Measurements from ENCODE around the gene ANHX.
A peak's percentile ranks its signal among the peaks of the same experiment; 100 is the strongest.

ANHX gene

DNA sequence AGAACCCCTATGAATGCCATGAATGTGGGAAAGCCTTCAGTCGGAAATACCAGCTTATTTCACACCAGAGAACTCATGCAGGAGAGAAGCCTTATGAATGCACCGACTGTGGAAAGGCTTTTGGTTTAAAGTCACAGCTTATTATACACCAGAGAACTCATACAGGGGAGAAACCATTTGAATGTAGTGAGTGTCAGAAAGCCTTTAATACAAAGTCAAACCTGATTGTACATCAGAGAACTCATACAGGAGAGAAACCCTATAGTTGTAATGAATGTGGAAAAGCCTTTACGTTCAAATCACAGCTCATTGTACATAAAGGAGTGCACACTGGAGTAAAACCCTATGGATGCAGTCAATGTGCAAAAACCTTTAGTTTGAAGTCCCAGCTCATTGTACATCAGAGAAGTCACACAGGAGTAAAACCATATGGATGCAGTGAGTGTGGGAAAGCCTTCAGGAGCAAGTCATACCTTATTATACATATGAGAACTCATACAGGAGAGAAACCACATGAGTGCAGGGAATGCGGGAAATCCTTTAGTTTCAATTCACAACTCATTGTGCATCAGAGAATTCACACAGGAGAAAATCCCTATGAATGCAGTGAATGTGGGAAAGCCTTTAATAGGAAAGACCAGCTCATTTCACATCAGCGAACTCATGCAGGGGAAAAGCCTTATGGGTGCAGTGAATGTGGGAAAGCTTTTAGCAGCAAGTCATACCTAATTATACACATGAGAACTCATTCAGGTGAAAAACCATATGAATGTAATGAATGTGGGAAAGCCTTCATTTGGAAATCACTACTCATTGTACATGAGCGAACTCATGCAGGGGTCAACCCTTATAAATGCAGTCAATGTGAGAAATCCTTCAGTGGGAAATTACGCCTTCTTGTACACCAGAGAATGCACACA, 32.1 kb downstream of the ANHX start:
- no peak for DNase-seq (ENCODE audit: low read depth in 2 of 2, low spot score in 1 of 2)

DNA sequence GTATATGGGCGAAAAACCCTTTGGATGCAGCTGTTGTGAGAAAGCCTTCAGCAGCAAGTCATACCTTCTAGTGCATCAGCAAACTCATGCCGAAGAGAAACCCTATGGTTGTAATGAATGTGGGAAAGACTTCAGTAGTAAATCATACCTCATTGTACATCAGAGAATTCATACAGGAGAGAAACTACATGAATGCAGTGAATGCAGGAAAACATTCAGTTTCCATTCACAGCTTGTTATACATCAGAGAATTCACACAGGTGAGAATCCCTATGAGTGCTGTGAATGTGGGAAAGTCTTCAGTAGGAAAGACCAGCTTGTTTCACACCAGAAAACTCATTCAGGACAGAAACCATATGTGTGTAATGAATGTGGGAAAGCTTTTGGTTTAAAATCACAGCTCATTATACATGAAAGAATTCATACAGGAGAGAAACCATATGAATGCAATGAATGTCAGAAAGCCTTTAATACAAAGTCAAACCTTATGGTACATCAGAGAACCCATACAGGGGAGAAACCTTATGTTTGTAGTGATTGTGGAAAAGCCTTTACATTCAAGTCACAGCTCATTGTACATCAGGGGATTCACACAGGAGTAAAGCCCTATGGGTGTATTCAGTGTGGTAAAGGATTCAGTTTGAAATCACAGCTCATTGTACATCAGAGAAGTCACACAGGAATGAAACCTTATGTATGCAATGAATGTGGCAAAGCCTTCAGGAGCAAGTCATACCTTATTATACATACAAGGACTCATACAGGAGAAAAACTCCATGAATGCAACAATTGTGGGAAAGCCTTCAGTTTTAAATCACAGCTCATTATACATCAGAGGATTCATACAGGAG, 33.0 kb downstream of the ANHX start:
- no peak for DNase-seq (ENCODE audit: low read depth in 2 of 2, low spot score in 1 of 2)

DNA sequence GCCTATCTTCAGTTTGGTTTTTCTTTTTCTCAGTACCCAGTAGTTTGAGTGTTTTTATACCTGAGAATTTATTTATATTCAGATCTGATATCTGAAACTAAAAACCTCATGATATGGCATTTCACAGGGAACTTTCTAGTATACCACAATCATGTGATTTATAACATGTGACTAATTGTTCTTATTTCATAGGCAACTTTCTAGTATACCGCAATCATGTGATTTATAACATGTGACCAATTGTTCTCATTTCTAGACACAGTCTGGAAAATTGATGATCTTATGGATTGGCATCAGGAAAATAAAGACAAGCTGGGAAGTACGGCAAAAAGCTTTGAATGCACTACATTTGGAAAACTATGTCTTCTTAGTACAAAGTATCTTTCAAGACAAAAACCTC, 33.8 kb downstream of the ANHX start:
- no peak for DNase-seq (ENCODE audit: low read depth in 2 of 2, low spot score in 1 of 2)

DNA sequence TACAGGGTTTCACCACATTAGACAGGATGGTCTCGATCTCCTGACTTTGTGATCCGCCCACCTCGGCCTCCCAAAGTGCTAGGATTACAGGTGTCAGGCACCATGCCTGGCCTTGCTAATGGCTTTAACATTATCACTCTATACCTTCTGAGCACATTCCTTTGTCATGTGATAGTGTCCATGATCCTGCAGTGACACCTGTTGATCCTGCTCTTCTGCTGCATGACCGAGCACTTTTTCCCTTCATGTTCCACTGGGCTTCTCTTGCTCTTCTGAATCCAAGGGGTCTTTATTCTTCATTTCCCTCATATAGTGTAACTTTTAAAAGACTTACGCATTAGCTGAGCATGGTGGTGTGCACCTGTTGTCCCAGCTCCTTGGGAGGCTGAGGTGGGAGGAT, 42.8 kb downstream of the ANHX start:
- no peak for DNase-seq (ENCODE audit: low read depth in 2 of 2, low spot score in 1 of 2)

DNA sequence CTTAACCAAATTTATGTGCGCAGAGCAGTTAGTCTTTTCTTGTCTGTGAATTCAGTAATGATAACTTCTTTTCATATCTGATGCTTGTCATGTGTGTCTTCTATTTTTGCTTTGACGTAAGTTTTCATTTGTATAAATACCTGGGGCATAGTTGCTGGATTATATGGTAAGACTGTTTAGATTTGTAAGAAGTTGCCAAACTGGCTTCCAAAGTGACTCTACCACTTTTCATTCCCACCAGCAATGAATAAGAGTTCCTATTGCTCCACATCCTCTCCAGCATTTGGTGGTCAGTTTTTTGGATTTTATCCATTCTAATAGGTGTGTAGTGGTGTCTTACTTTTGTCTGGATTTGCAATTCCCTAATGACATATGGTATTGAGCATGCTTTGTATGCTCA, 45.5 kb downstream of the ANHX start:
- no peak for DNase-seq (ENCODE audit: low read depth in 2 of 2, low spot score in 1 of 2)

DNA sequence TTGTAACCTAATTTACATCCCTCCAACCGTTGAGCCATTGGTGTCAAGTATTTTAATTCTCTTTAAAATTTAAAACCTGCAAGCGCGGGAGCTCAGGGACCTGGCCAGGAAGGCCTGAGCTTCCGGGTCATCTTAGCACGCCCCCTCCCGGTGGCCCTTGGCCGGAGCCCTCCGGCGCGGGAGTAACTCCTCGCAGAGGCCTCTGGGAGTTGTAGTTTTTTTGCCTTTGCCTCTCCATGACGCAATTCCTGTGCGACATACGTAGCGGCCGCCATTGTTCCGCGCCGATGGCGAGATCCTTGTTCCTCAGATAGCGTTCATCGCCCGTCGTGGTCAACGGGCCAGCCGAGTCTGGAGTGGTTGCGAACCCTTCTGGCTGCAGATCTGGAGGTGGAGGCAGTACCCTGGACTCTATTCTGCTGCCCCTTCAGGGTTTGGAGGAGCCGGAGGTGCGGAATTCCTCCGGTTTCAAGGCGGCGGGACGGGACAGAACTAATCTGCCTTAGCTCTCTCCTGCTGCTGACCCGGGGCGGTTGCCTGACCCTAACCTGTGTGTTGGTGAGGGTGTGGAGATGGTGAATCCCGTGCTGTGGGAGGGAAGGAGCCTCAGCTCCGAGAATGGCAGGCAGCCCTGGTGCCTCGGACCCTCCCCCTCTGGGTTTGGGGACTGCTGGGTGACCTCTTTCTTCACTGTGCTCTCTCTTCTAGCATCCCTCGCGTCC, 54.3 kb downstream of the ANHX start, which contains the start of gene ZNF268:
Gene ZNF268 (plus strand): TSS at position 258 of the 722 bp plus-strand sequence. CDS start 503 bp downstream, outside the sequence.
- peak; percentile 78 to 84 for DNase-seq (ENCODE audit: low read depth in 2 of 2, low spot score in 1 of 2)

DNA sequence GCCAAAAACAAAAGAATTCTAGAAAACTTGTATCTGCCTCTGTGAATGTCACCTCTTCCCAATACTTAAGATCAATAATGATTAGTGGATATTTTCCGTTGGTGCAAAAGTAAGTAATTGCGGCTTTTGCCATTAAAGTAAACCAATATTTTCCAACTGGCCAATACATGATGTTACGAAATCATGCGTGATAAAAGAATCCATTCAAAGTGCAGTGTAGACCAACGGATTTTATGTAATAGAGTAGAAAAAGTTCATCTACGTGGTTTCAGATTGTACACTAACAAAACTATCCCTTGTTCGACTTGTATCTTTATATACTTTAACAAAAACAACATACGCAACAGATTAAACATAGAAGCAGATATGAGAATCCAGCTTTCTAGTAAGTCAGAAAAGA, 55.0 kb downstream of the ANHX start:
- DNase-seq (ENCODE audit: low read depth in 2 of 2, low spot score in 1 of 2), result no peak

DNA sequence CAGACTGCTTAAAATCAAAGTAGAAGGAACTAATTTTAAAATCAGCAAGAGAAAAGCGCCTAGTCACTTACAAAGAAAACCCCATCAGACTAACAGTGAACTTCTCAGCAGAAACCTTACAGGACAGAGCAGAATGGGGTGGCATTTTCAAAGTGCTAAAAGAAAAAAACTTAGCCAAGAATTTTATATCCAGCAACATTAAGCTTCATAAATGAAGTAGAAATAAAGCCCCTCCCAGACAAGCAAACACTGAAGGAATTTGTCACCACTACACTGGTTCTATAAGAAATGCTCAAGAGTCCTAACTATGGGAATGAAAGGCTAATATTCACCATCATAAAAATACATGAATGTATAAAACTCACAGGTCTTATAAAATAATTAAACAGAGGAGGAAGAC, 60.8 kb downstream of the ANHX start:
- DNase-seq (ENCODE audit: low read depth in 2 of 2, low spot score in 1 of 2), result no peak

DNA sequence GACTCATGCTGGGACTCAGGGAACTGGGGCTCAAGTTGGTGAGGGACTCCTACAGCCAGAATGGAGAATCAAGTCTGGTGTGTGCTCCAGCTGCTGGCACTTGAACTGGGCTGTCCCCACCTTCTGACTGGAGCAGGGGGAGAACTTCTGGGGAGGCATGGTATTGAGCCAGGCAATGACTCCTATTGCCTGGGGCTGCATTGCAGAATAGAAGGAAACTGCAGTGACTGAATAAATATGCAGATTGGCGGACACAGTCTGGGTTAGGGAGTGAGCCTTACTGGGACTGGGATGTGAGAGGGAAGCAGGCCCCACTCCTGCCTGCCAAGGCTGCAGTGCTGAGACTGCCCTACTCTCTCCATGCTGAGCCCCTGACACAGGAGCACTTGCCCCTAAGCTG, 63.2 kb downstream of the ANHX start:
- DNase-seq (ENCODE audit: low read depth in 2 of 2, low spot score in 1 of 2), result no peak
